Neural progenitor cell (in vitro differentiated cells): ENCODE results near the gene BRD1. TPM values are rescaled to one million over a fixed set of nuclear protein-coding genes. Genes with fewer than 3 reads are reported as not detected.

ENCODE experiments used
- DNase-seq: peaks from one replicate; pipeline ENCODE4 v3.0.0-alpha.2; 2016; ENCODE audit warnings: low spot score
- H2AFZ ChIP-seq: fragments of 200-600 bp; sonication (generic); replicated peaks from 2 replicates; pipeline ENCODE4 v1.6.1; 2016; ENCODE audit warnings: antibody characterized with exemption
- H3F3A ChIP-seq: fragments of 200-600 bp; sonication (generic); 2 replicates; pipeline ENCODE4 v1.6.1; 2016; ENCODE audit warnings: antibody characterized with exemption, low read depth
- H3K27ac ChIP-seq: fragments of 200-600 bp; sonication (generic); 2 replicates; pipeline ENCODE4 v1.5.1; 2016; ENCODE audit warnings: mild to moderate bottlenecking
- H3K27me3 ChIP-seq: fragments of 200-600 bp; sonication (generic); 2 replicates; pipeline ENCODE4 v1.6.1; 2016; ENCODE audit warnings: mild to moderate bottlenecking, moderate library complexity
- H3K36me3 ChIP-seq: fragments of 200-600 bp; sonication (generic); 2 replicates; pipeline ENCODE4 v1.5.1; 2016
- H3K4me1 ChIP-seq: fragments of 200-600 bp; sonication (generic); 2 replicates; pipeline ENCODE4 v1.6.1; 2016; ENCODE audit warnings: mixed run types
- H3K4me2 ChIP-seq: fragments of 200-600 bp; sonication (generic); 2 replicates; pipeline ENCODE4 v1.6.1; 2016
- H3K4me3 ChIP-seq: fragments of 200-600 bp; sonication (generic); 2 replicates; pipeline ENCODE4 v1.5.1; 2016
- H3K79me2 ChIP-seq: fragments of 200-600 bp; sonication (generic); 2 replicates; pipeline ENCODE4 v1.6.1; 2016; ENCODE audit warnings: low read depth
- H3K9ac ChIP-seq: fragments of 200-600 bp; sonication (generic); 2 replicates; pipeline ENCODE4 v1.6.1; 2016
- H3K9me3 ChIP-seq: fragments of 200-600 bp; sonication (generic); 2 replicates; pipeline ENCODE4 v1.5.1; 2016; ENCODE audit warnings: low read depth
- H4K20me1 ChIP-seq: fragments of 200-600 bp; sonication (generic); 2 replicates; pipeline ENCODE4 v1.6.1; 2016; ENCODE audit warnings: low read depth
- H3K27ac Mint-ChIP-seq: 3 replicates; pipeline ENCODE4 v1.8.0; 2021; ENCODE audit warnings: mixed read lengths
- H3K27me3 Mint-ChIP-seq: 2 replicates; pipeline ENCODE4 v1.8.0; 2022; ENCODE audit warnings: low read depth, mild to moderate bottlenecking, inconsistent platforms, moderate library complexity, mixed read lengths; ENCODE audit not compliant: insufficient read depth
- H3K36me3 Mint-ChIP-seq: 3 replicates; pipeline ENCODE4 v1.8.0; 2021; ENCODE audit warnings: mixed read lengths
- H3K4me1 Mint-ChIP-seq: 3 replicates; pipeline ENCODE4 v1.8.0; 2021; ENCODE audit warnings: mixed read lengths
- H3K4me3 Mint-ChIP-seq: 3 replicates; pipeline ENCODE4 v1.8.0; 2021; ENCODE audit warnings: mild to moderate bottlenecking, moderate library complexity, mixed read lengths
- H3K9me3 Mint-ChIP-seq: 3 replicates; pipeline ENCODE4 v1.8.0; 2020; ENCODE audit warnings: mixed read lengths
- CTCF ChIP-seq: fragments of 200-600 bp; sonication (generic); IDR thresholded peaks from 2 replicates; pipeline ENCODE4 v1.5.1; 2017; ENCODE audit warnings: antibody characterized with exemption, mild to moderate bottlenecking
- EZH2 ChIP-seq: fragments of 200-600 bp; sonication (generic); IDR thresholded peaks from 2 replicates; pipeline ENCODE4 v1.6.1; 2017; ENCODE audit warnings: antibody characterized with exemption, mild to moderate bottlenecking, moderate library complexity
- EZH2phosphoT487 ChIP-seq: fragments of 200-600 bp; sonication (generic); IDR thresholded peaks from 2 replicates; pipeline ENCODE4 v1.6.1; 2017; ENCODE audit warnings: antibody characterized with exemption
- total RNA-seq: library from RNA; depleted of rRNA; stranded (reverse); fragments of >200 nt; gene quantifications from 2 replicates; pipeline ENCODE4 v1.2.3, GENCODE V29; 2015; ENCODE audit warnings: low replicate concordance

The BRD1 gene
- total RNA-seq, 1 donor from 2014 or later: 31.2 TPM

GRCh38 chr22:49760280-49760629, 67.4 kb downstream of the BRD1 start:
- Mint-ChIP-seq H3K36me3 (no peaks in the 10 kb centered on the region), H3K4me1 (no peaks in the 10 kb centered on the region), H3K27ac (no peak overlapping the region), H3K27me3 (peaks cover 12% of the 10 kb centered on the region), H3K4me3 (no peak overlapping the region), H3K9me3 (peaks cover 11% of the 10 kb centered on the region)
- H3K4me2 ChIP-seq: no peak overlapping the region
- no peak overlapping the region for H3K9ac ChIP-seq
- H3K9me3 ChIP-seq: no peaks in the 10 kb centered on the region
- no peak overlapping the region for H3K4me3 ChIP-seq
- no peak overlapping the region for H2AFZ ChIP-seq
- no peaks in the 10 kb centered on the region for H4K20me1 ChIP-seq
- H3K79me2 ChIP-seq: no peaks in the 10 kb centered on the region
- H3K27me3 ChIP-seq: no peaks in the 10 kb centered on the region
- TF ChIP-seq CTCF: no peak
- no peak for TF ChIP-seq EZH2phosphoT487
- TF ChIP-seq EZH2: no peak
- H3K36me3 ChIP-seq: no peaks in the 10 kb centered on the region
- no peaks in the 10 kb centered on the region for H3K4me1 ChIP-seq
- H3F3A ChIP-seq: no peaks in the 10 kb centered on the region
- DNase-seq: no peak
- H3K27ac ChIP-seq: no peak overlapping the region

- Mint-ChIP-seq H3K4me1 (peaks cover 8% of the 10 kb centered on the region), H3K27me3 (peaks cover 15% of the 10 kb centered on the region), H3K9me3 (peaks cover 11% of the 10 kb centered on the region), H3K4me3 (no peak overlapping the region), H3K36me3 (no peaks in the 10 kb centered on the region), H3K27ac (no peak overlapping the region)
- no peak for DNase-seq
- Histone ChIP-seq H2AFZ (no peak overlapping the region), H3F3A (no peaks in the 10 kb centered on the region), H3K27ac (no peak overlapping the region), H3K79me2 (no peaks in the 10 kb centered on the region), H3K4me2 (no peak overlapping the region), H4K20me1 (no peaks in the 10 kb centered on the region), H3K4me1 (peaks cover 7% of the 10 kb centered on the region), H3K9me3 (no peaks in the 10 kb centered on the region), H3K27me3 (no peaks in the 10 kb centered on the region), H3K4me3 (no peak overlapping the region), H3K36me3 (no peaks in the 10 kb centered on the region), H3K9ac (no peak overlapping the region)
- TF ChIP-seq EZH2: no peak
These were observed 71.0 kb downstream of the BRD1 start for GRCh38 chr22:49756676-49757075.

GRCh38 chr22:49756201-49756600, 71.5 kb downstream of the BRD1 start:
- H3K27ac Mint-ChIP-seq: no peak overlapping the region

GRCh38 chr22:49755631-49756001, 72.1 kb downstream of the BRD1 start:
- Histone ChIP-seq H3K4me1 (peaks cover 9% of the 10 kb centered on the region), H4K20me1 (no peaks in the 10 kb centered on the region), H3K79me2 (no peaks in the 10 kb centered on the region), H3F3A (no peaks in the 10 kb centered on the region), H2AFZ (no peak overlapping the region), H3K9ac (no peak overlapping the region), H3K4me3 (no peak overlapping the region), H3K4me2 (no peak overlapping the region), H3K27me3 (no peaks in the 10 kb centered on the region), H3K36me3 (no peaks in the 10 kb centered on the region), H3K9me3 (no peaks in the 10 kb centered on the region), H3K27ac (no peak overlapping the region)
- H3K4me3 Mint-ChIP-seq: no peak overlapping the region
- H3K9me3 Mint-ChIP-seq: peaks cover 11% of the 10 kb centered on the region
- H3K27me3 Mint-ChIP-seq: peaks cover 17% of the 10 kb centered on the region
- TF ChIP-seq EZH2 (no peak), EZH2phosphoT487 (no peak), CTCF (no peak)
- H3K27ac Mint-ChIP-seq: no peak overlapping the region
- no peaks in the 10 kb centered on the region for H3K36me3 Mint-ChIP-seq
- H3K4me1 Mint-ChIP-seq: peaks cover 11% of the 10 kb centered on the region
- no peak for DNase-seq

More at GRCh38 chr22:49756201-49756600, 71.5 kb downstream of the BRD1 start:
- Histone ChIP-seq H3K27me3 (no peaks in the 10 kb centered on the region), H3K4me2 (no peak overlapping the region), H3F3A (no peaks in the 10 kb centered on the region), H3K9ac (no peak overlapping the region), H4K20me1 (no peaks in the 10 kb centered on the region), H2AFZ (no peak overlapping the region), H3K79me2 (no peaks in the 10 kb centered on the region), H3K36me3 (no peaks in the 10 kb centered on the region), H3K9me3 (no peaks in the 10 kb centered on the region), H3K4me3 (no peak overlapping the region), H3K27ac (no peak overlapping the region), H3K4me1 (peaks cover 9% of the 10 kb centered on the region)
- DNase-seq: no peak
- no peaks in the 10 kb centered on the region for H3K36me3 Mint-ChIP-seq
- H3K4me3 Mint-ChIP-seq: no peak overlapping the region
- H3K4me1 Mint-ChIP-seq: peaks cover 11% of the 10 kb centered on the region
- peaks cover 15% of the 10 kb centered on the region for H3K27me3 Mint-ChIP-seq
- TF ChIP-seq EZH2 (no peak), CTCF (no peak), EZH2phosphoT487 (no peak)
- H3K9me3 Mint-ChIP-seq: peaks cover 11% of the 10 kb centered on the region
